Activated T-cell treated with anti-CD3 and anti-CD28 coated beads, Interleukin-2, amount 50 U/mL, for 24 hours (primary cell): Measurements from ENCODE around the gene COL26A1.

Experiments used
- DNase-seq: peaks from one replicate; pipeline ENCODE4 v3.0.0-alpha.2; 2020
- H3K27ac Mint-ChIP-seq: 2 replicates; pipeline ENCODE4 v1.8.0; 2020; ENCODE audit warnings: mild to moderate bottlenecking, mixed read lengths
- H3K27me3 Mint-ChIP-seq: 2 replicates; pipeline ENCODE4 v1.8.0; 2020; ENCODE audit warnings: mixed read lengths
- H3K36me3 Mint-ChIP-seq: 2 replicates; pipeline ENCODE4 v1.8.0; 2020; ENCODE audit warnings: low read depth, mixed read lengths
- H3K4me1 Mint-ChIP-seq: 2 replicates; pipeline ENCODE4 v1.8.0; 2020; ENCODE audit warnings: low read depth, mixed read lengths
- H3K4me3 Mint-ChIP-seq: 2 replicates; pipeline ENCODE4 v1.8.0; 2020; ENCODE audit warnings: mild to moderate bottlenecking, moderate library complexity, mixed read lengths
- H3K9me3 Mint-ChIP-seq: 2 replicates; pipeline ENCODE4 v1.8.0; 2020; ENCODE audit warnings: mixed read lengths

COL26A1 gene

GRCh38 chr7:101605611-101606497 is 243.2 kb downstream of the COL26A1 start:
- Mint-ChIP-seq H3K27me3 (no peaks in the 10 kb centered on the region), H3K4me1 (no peaks in the 10 kb centered on the region), H3K4me3 (no peak overlapping the region), H3K27ac (no peak overlapping the region), H3K9me3 (no peaks in the 10 kb centered on the region), H3K36me3 (no peaks in the 10 kb centered on the region)
- no peak for DNase-seq

- no peak overlapping the region for H3K27ac Mint-ChIP-seq
- no peak for DNase-seq
- no peak overlapping the region for H3K4me3 Mint-ChIP-seq
- H3K36me3 Mint-ChIP-seq = no peaks in the 10 kb centered on the region
- no peaks in the 10 kb centered on the region for H3K27me3 Mint-ChIP-seq
- H3K4me1 Mint-ChIP-seq = no peaks in the 10 kb centered on the region
- H3K9me3 Mint-ChIP-seq = no peaks in the 10 kb centered on the region
Measured at GRCh38 chr7:101606498-101606923, 243.8 kb downstream of the COL26A1 start.
